GM12892 (cell line): ENCODE data around the gene CDC14C.

ENCODE experiments used
- POLR2A ChIP-seq: IDR thresholded peaks from 2 replicates; pipeline ENCODE4 v1.6.1; 2011; ENCODE audit warnings: low read depth, low read length, control low read depth
- POLR2AphosphoS5 ChIP-seq: IDR thresholded peaks from 2 replicates; pipeline ENCODE4 v1.6.1; 2011; ENCODE audit warnings: low read depth, low read length, control low read depth

DNA sequence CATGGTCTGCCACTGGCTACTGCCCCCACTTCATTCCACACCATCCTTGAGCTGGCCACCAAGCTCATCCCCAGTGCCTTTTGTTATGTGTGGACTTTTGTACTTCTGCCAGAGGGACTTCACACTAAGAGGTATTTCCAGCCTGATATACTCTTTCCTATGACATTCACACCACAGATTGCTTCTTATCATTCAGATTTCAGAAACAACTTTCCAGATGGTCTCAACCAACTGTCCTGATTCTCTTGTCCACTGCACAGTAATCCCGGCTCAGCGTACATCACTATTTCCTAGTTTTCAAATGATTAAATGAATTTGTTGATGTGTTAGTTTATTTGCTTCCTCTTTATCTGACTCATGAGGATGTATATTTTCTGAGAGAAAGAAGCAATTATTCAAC lies 7.1 kb downstream of the CDC14C start:
- TF ChIP-seq POLR2A, result no peak
- TF ChIP-seq POLR2AphosphoS5, result no peak
